Urinary bladder (tissue), 4 donors: ENCODE data around the gene ACOT11. TPM values are rescaled to one million over a fixed set of nuclear protein-coding genes. Genes with fewer than 3 reads are reported as not detected.
"Not testable (repeated sequence)": the region's sequence is repeated elsewhere in the genome, so short reads cannot be mapped to it uniquely, and the experiment has no call there.

Experiments used
- DNase-seq: peaks from one replicate; pipeline ENCODE4 v3.0.0-alpha.2; 2015; ENCODE audit errors: extremely low spot score
- H3K27ac ChIP-seq: one replicate; pipeline ENCODE4 v1.5.1; 2013; ENCODE audit warnings: low read depth, mild to moderate bottlenecking, moderate library complexity
- H3K36me3 ChIP-seq: one replicate; pipeline ENCODE4 v1.6.1; 2013; ENCODE audit warnings: mild to moderate bottlenecking, moderate library complexity; ENCODE audit not compliant: insufficient read depth
- H3K4me1 ChIP-seq: one replicate; pipeline ENCODE4 v1.6.1; 2013; ENCODE audit warnings: mild to moderate bottlenecking, moderate library complexity; ENCODE audit not compliant: insufficient read depth
- H3K4me3 ChIP-seq: one replicate; pipeline ENCODE4 v1.5.1; 2013; ENCODE audit warnings: low read depth, low read length
- WGBS: extraction: QIAGEN DNeasy Blood & Tissue Kit; methylation state at CpG from one replicate; pipeline ENCODE4 v1.1.7; 2013; 5-methylcytosine and 5-hydroxymethylcytosine counted together
- polyA plus RNA-seq: library from polyadenylated mRNA; stranded (reverse); fragments of 200-250 nt; gene quantifications from one replicate; pipeline ENCODE4 v1.2.3, GENCODE V29; 2013
- total RNA-seq: library from RNA; depleted of rRNA; stranded (reverse); fragments of >200 nt; gene quantifications from one replicate; pipeline ENCODE4 v1.2.3, GENCODE V29; 2014
- donor health status: healthy with polysubstance abuse.
- donor health status: healthy.

The ACOT11 gene
- total and polyA plus RNA-seq, 2 donors = 5.9 to 18.8 TPM

- DNase-seq = no peak
- Histone ChIP-seq H3K4me1 (no peaks in the 10 kb centered on the region), H3K4me3 (no peak overlapping the region), H3K36me3 (no peaks in the 10 kb centered on the region), H3K27ac (no peak overlapping the region)
- WGBS = 69% methylated on average over 8 of the region's 8 CpGs
Measured at GRCh38 chr1:54624466-54625464, 76.7 kb downstream of the ACOT11 start.

GRCh38 chr1:54627196-54627595 lies 79.2 kb downstream of the ACOT11 start:
- 60% methylated on average over 10 of the region's 10 CpGs for WGBS
- H3K4me1 ChIP-seq = no peaks in the 10 kb centered on the region
- no peak overlapping the region for H3K27ac ChIP-seq
- DNase-seq = no peak
- no peaks in the 10 kb centered on the region for H3K36me3 ChIP-seq
- H3K4me3 ChIP-seq = no peak overlapping the region

- H3K4me1 ChIP-seq, DNase-seq: not testable (repeated sequence)
Measured at GRCh38 chr1:54635804-54636203, 87.8 kb downstream of the ACOT11 start.

GRCh38 chr1:54636461-54637446 lies 88.7 kb downstream of the ACOT11 start:
- H3K4me1 ChIP-seq, DNase-seq, H3K36me3 ChIP-seq, H3K27ac ChIP-seq, H3K4me3 ChIP-seq: not testable (repeated sequence)
- WGBS = 63% methylated on average over 14 of the region's 14 CpGs

More at GRCh38 chr1:54635804-54636203, 87.8 kb downstream of the ACOT11 start:
- H3K27ac ChIP-seq, H3K4me3 ChIP-seq, H3K36me3 ChIP-seq: not testable (repeated sequence)
- WGBS = 93% methylated on average over 7 of the region's 7 CpGs

GRCh38 chr1:54640361-54640760 lies 92.3 kb downstream of the ACOT11 start:
- no peak overlapping the region for H3K4me3 ChIP-seq
- H3K27ac ChIP-seq = no peak overlapping the region
- no peak for DNase-seq
- 63% methylated on average over 4 of the region's 4 CpGs for WGBS
- H3K4me1 ChIP-seq = no peaks in the 10 kb centered on the region
- no peaks in the 10 kb centered on the region for H3K36me3 ChIP-seq

GRCh38 chr1:54640863-54641836 lies 93.1 kb downstream of the ACOT11 start, which contains the start of gene MROH7:
MROH7 (plus strand) TSS chr1:54641786; CDS start chr1:54652927, 11,141 bp downstream.
- Histone ChIP-seq H3K36me3 (no peaks in the 10 kb centered on the region), H3K4me3 (no peak within 1 kb of the TSS), H3K4me1 (no peaks in the 10 kb centered on the region), H3K27ac (no peak within 1 kb of the TSS)
- DNase-seq = no peak
- 70% methylated on average over 8 of the region's 8 CpGs for WGBS

- H3K4me1 ChIP-seq = no peaks in the 10 kb centered on the region
- DNase-seq = no peak
- no peaks in the 10 kb centered on the region for H3K36me3 ChIP-seq
- H3K27ac ChIP-seq = no peak overlapping the region
- no peak overlapping the region for H3K4me3 ChIP-seq
Measured at GRCh38 chr1:54643736-54644135, 95.7 kb downstream of the ACOT11 start.

- Histone ChIP-seq H3K4me1 (no peaks in the 10 kb centered on the region), H3K27ac (no peak overlapping the region), H3K4me3 (no peak overlapping the region), H3K36me3 (no peaks in the 10 kb centered on the region)
- no peak for DNase-seq
- WGBS = 50% methylated on average over 7 of the region's 7 CpGs
Measured at GRCh38 chr1:54645806-54646676, 98.0 kb downstream of the ACOT11 start.

GRCh38 chr1:54649130-54649898 lies 101.3 kb downstream of the ACOT11 start:
- WGBS = 69% methylated on average over 5 of the region's 5 CpGs
- Histone ChIP-seq H3K27ac (no peak overlapping the region), H3K4me1 (no peaks in the 10 kb centered on the region), H3K36me3 (no peaks in the 10 kb centered on the region), H3K4me3 (no peak overlapping the region)
- DNase-seq = no peak

- DNase-seq = no peak
- no peak overlapping the region for H3K27ac ChIP-seq
- no peaks in the 10 kb centered on the region for H3K36me3 ChIP-seq
- no peaks in the 10 kb centered on the region for H3K4me1 ChIP-seq
- no peak overlapping the region for H3K4me3 ChIP-seq
- 89% methylated on average over 1 of the region's 1 CpG for WGBS
Measured at GRCh38 chr1:54649921-54650320, 101.9 kb downstream of the ACOT11 start.

- no peak for DNase-seq
- no peak overlapping the region for H3K4me3 ChIP-seq
- WGBS = 85% methylated on average over 3 of the region's 3 CpGs
- H3K36me3 ChIP-seq = no peaks in the 10 kb centered on the region
- H3K27ac ChIP-seq = no peak overlapping the region
- no peaks in the 10 kb centered on the region for H3K4me1 ChIP-seq
Measured at GRCh38 chr1:54650417-54650816, 102.4 kb downstream of the ACOT11 start.
